GM23248 (cell line): ENCODE data around the gene ZNF747. TPM values are rescaled to one million over a fixed set of nuclear protein-coding genes. Genes with fewer than 3 reads are reported as not detected.

Experiments used
- DNase-seq: peaks from one replicate; pipeline ENCODE4 v3.0.0-alpha.2; 2015
- H2AFZ ChIP-seq: fragments of 200-600 bp; sonication (generic); 2 replicates; pipeline ENCODE4 v1.6.1; 2016; ENCODE audit warnings: antibody characterized with exemption
- H3F3A ChIP-seq: fragments of 200-600 bp; sonication (generic); 2 replicates; pipeline ENCODE4 v1.6.1; 2016; ENCODE audit warnings: mild to moderate bottlenecking, antibody characterized with exemption, mixed run types; ENCODE audit not compliant: insufficient read depth
- H3K27ac ChIP-seq: fragments of 200-600 bp; sonication (generic); 2 replicates; pipeline ENCODE4 v1.5.1; 2016; ENCODE audit warnings: mild to moderate bottlenecking
- H3K27me3 ChIP-seq: fragments of 200-600 bp; sonication (generic); replicated peaks from 2 replicates; pipeline ENCODE4 v1.6.1; 2016; ENCODE audit warnings: mild to moderate bottlenecking; ENCODE audit not compliant: insufficient read depth
- H3K36me3 ChIP-seq: fragments of 200-600 bp; sonication (generic); 2 replicates; pipeline ENCODE4 v1.6.1; 2016; ENCODE audit warnings: low read depth, mild to moderate bottlenecking
- H3K4me1 ChIP-seq: fragments of 200-600 bp; sonication (generic); 2 replicates; pipeline ENCODE4 v1.6.1; 2016; ENCODE audit warnings: mild to moderate bottlenecking; ENCODE audit not compliant: insufficient read depth
- H3K4me2 ChIP-seq: fragments of 200-600 bp; sonication (generic); one replicate; pipeline ENCODE4 v1.6.1; 2016; ENCODE audit warnings: mild to moderate bottlenecking; ENCODE audit not compliant: unreplicated experiment
- H3K4me3 ChIP-seq: fragments of 200-600 bp; sonication (generic); 2 replicates; pipeline ENCODE4 v1.5.1; 2016; ENCODE audit warnings: mild to moderate bottlenecking
- H3K79me2 ChIP-seq: fragments of 200-600 bp; sonication (generic); 2 replicates; pipeline ENCODE4 v1.6.1; 2016; ENCODE audit warnings: mild to moderate bottlenecking; ENCODE audit not compliant: insufficient read depth
- H3K9ac ChIP-seq: fragments of 200-600 bp; sonication (generic); 2 replicates; pipeline ENCODE4 v1.6.1; 2016; ENCODE audit warnings: mild to moderate bottlenecking
- H3K9me2 ChIP-seq: fragments of 200-600 bp; sonication (generic); 2 replicates; pipeline ENCODE4 v1.6.1; 2016; ENCODE audit warnings: mixed run types, mild to moderate bottlenecking, moderate library complexity; ENCODE audit not compliant: insufficient read depth
- H3K9me3 ChIP-seq: fragments of 200-600 bp; sonication (generic); one replicate; pipeline ENCODE4 v1.6.1; 2017; ENCODE audit warnings: low read depth
- H4K20me1 ChIP-seq: fragments of 200-600 bp; sonication (generic); 2 replicates; pipeline ENCODE4 v1.6.0; 2016; ENCODE audit not compliant: insufficient read depth
- EZH2 ChIP-seq: fragments of 200-600 bp; sonication (generic); IDR thresholded peaks from 2 replicates; pipeline ENCODE4 v1.6.1; 2018; ENCODE audit warnings: antibody characterized with exemption, mild to moderate bottlenecking; ENCODE audit not compliant: insufficient read depth, poor library complexity, severe bottlenecking
- EZH2phosphoT487 ChIP-seq: fragments of 200-600 bp; sonication (generic); IDR thresholded peaks from 2 replicates; pipeline ENCODE4 v1.6.1; 2018; ENCODE audit warnings: antibody characterized with exemption, moderate library complexity, mild to moderate bottlenecking, low read depth; ENCODE audit not compliant: insufficient read depth
- WGBS, 2 experiments: methylation state at CpG; one replicate each; pipeline ENCODE4 v1.1.6; 2015 to 2017; ENCODE audit warnings: low lambda C conversion rate in 2 of 2, low coverage in 1 of 2; ENCODE audit errors: missing lambda C conversion rate in 2 of 2; 5-methylcytosine and 5-hydroxymethylcytosine counted together
- in situ Hi-C: fragments of 300-500 bp; cut with MboI; formaldehyde crosslinking; loops from 2 replicates; pipeline ENCODE4 v1.15.0; 2020
- polyA plus RNA-seq: library from polyadenylated mRNA; unstranded; fragments of >200 nt; fragmentation: Nextera tagmentation; extraction: Ambion mirVana; gene quantifications from 2 replicates; pipeline ENCODE4 v1.2.1, GENCODE V29; 2016
- total RNA-seq: library from RNA; depleted of rRNA; stranded (reverse); fragments of >200 nt; shearing (Covaris generic); gene quantifications from 2 replicates; pipeline ENCODE4 v1.2.3, GENCODE V29; 2014

ZNF747 gene
- total and polyA plus RNA-seq, 2 experiments from 2014 or later: 5.4 to 15.7 TPM

DNA sequence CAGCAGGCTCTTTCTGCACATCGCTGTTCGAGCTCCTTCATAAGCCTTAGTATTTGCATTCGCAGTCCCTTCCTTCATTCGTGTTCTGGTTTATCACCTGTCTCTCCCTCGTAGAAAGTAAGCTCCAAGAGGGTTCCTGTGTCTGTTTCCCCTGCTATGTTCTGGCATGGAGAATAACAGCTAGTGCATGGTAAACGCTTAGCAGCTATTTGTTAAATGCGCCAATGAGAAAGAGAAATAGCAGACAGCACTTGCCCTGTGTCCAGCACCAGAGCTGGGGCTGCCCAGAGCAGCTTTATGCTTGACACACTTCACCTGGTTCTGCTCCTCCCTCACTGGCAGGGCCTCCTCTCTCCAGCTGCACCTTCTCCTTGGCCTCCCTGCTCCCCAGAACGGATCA lies 31.3 kb upstream of the ZNF747 start:
- Histone ChIP-seq H2AFZ (no peak overlapping the region), H3K27me3 (no peaks in the 10 kb centered on the region), H3K27ac (no peak overlapping the region), H3K9me2 (no peaks in the 10 kb centered on the region), H3K9ac (no peak overlapping the region), H3F3A (peaks cover 3% of the 10 kb centered on the region; the same call in 1 of the 2 replicates), H3K36me3 (no peaks in the 10 kb centered on the region), H3K4me2 (no peak overlapping the region), H3K9me3 (no peaks in the 10 kb centered on the region), H3K79me2 (no peaks in the 10 kb centered on the region), H3K4me1 (peaks cover 4% of the 10 kb centered on the region; the same call in 1 of the 2 replicates), H4K20me1 (no peaks in the 10 kb centered on the region), H3K4me3 (no peak overlapping the region)
- no peak for TF ChIP-seq EZH2phosphoT487
- no peak for TF ChIP-seq EZH2
- no peak for DNase-seq
- WGBS, 2 experiments: 68 to 80% methylated on average over 8 of the region's 8 CpGs
- in situ Hi-C loops: no loop called here

DNA sequence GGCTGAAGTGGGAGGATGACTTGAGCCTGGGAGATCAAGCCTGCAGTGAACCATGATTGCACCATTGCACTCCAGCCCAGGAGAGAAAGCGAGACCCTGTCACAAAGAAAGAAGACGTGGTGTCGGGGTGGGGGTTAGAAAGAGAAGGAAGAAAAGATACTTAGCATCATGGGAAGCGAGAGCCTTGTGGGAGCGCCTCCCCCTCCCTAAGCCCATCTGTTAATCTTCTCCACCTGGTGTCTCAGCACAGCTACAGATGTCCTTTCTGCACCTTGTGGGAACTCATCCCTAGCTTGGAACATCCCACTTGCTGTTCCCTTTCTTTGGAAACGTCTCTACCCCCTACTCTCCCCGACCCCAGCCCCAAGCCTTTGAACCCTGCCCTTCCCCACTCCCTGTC lies 30.9 kb upstream of the ZNF747 start:
- Histone ChIP-seq H2AFZ (no peak overlapping the region), H3K9me3 (no peaks in the 10 kb centered on the region), H3K4me3 (no peak overlapping the region), H3K9ac (no peak overlapping the region), H3K79me2 (no peaks in the 10 kb centered on the region), H3K36me3 (no peaks in the 10 kb centered on the region), H4K20me1 (no peaks in the 10 kb centered on the region), H3K4me1 (peaks cover 4% of the 10 kb centered on the region; the same call in 1 of the 2 replicates), H3F3A (peaks cover 3% of the 10 kb centered on the region; the same call in 1 of the 2 replicates), H3K9me2 (no peaks in the 10 kb centered on the region), H3K4me2 (no peak overlapping the region), H3K27me3 (no peaks in the 10 kb centered on the region), H3K27ac (no peak overlapping the region)
- in situ Hi-C loops: no loop called here
- no peak for DNase-seq
- TF ChIP-seq EZH2: no peak
- TF ChIP-seq EZH2phosphoT487: no peak
- 41 to 52% methylated on average over 5 to 7 of the region's 7 CpGs for WGBS, 2 experiments

- in situ Hi-C loops: no loop called here
Measured at GRCh38 chr16:30562021-30562420, 27.4 kb upstream of the ZNF747 start.

DNA sequence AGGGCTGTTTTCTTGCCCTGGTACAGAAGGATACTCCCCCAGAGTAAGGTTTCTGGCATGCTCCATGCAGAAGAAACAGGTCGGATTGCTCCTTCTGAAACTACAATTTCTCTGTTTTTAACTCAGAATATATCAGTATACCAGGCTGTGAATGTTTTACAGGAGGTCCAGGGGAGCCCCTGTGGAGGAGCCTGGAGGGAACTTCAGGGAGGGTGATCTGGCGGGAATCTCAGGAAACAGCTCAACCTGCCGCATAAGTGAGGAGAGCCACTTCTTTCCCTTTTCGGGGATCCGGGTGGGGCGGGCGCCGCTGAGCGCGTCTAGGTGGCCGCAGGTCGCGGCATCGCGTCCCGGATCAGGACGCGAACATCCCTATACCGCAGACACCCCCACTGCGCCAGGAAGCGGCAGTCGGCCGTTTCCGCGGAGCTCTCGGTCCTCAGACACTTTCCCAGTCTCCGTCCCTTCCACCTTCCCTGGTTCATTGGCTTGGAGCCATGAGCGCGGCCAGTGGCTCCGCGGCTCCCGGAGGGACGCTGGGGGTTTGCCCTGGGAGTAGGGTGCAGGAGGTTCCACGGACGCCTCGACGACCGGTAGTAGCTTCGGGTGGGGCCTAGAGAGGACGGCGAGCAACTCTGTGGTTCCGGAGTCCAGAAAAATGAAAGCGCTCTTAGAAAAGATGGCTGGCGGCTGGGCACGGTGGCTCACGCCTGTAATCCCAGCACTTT lies 26.6 kb upstream of the ZNF747 start:
- 31 to 35% methylated on average over 38 to 46 of the region's 46 CpGs for WGBS, 2 experiments
- Histone ChIP-seq H4K20me1 (no peaks in the 10 kb centered on the region), H3K4me2 (peak overlapping the region; percentile 52), H3K79me2 (peaks cover 18% of the 10 kb centered on the region), H3K9me2 (no peaks in the 10 kb centered on the region), H3K4me3 (peak overlapping the region; percentile 53; the same call in 1 of the 2 replicates), H3F3A (no peaks in the 10 kb centered on the region), H3K4me1 (no peaks in the 10 kb centered on the region), H2AFZ (peak overlapping the region; percentile 77), H3K36me3 (no peaks in the 10 kb centered on the region), H3K27ac (no peak overlapping the region), H3K27me3 (no peaks in the 10 kb centered on the region), H3K9ac (no peak overlapping the region), H3K9me3 (no peaks in the 10 kb centered on the region)
- no peak for DNase-seq
- in situ Hi-C loops: no loop called here
- TF ChIP-seq EZH2 (no peak), EZH2phosphoT487 (no peak)

More at GRCh38 chr16:30562021-30562420, 27.4 kb upstream of the ZNF747 start:
- TF ChIP-seq EZH2 (no peak), EZH2phosphoT487 (no peak)
- no peaks in the 10 kb centered on the region for H4K20me1 ChIP-seq
- no peak overlapping the region for H3K4me2 ChIP-seq
- H2AFZ ChIP-seq: no peak overlapping the region
- no peaks in the 10 kb centered on the region for H3F3A ChIP-seq
- WGBS, 2 experiments: 88 to 93% methylated on average over 14 of the region's 14 CpGs
- no peaks in the 10 kb centered on the region for H3K9me3 ChIP-seq
- no peaks in the 10 kb centered on the region for H3K36me3 ChIP-seq
- peaks cover 10% of the 10 kb centered on the region for H3K79me2 ChIP-seq
- H3K4me3 ChIP-seq: no peak overlapping the region
- no peak overlapping the region for H3K27ac ChIP-seq
- H3K27me3 ChIP-seq: no peaks in the 10 kb centered on the region
- H3K9me2 ChIP-seq: no peaks in the 10 kb centered on the region
- no peak for DNase-seq
- no peaks in the 10 kb centered on the region for H3K4me1 ChIP-seq
- H3K9ac ChIP-seq: no peak overlapping the region
